ENCODE data around the gene PUS7L.
"Not testable (repeated sequence)": the region's sequence is repeated elsewhere in the genome, so short reads cannot be mapped to it uniquely, and the experiment has no call there.

The PUS7L gene

GRCh38 chr12:43730283-43730682, 28.3 kb downstream of the PUS7L start:
- DNase-seq (ENCODE audit: extremely low read depth, insufficient read length), result no peak
- TF ChIP-seq CTCF (IDR thresholded peaks at IDR 0.05; ENCODE audit: insufficient read depth, low read length, poor library complexity, severe bottlenecking), result no peak
- Histone ChIP-seq H3K36me3 (ENCODE audit: control insufficient read depth, insufficient read depth, low read length) (no peaks in the 10 kb centered on the region; the same call in 1 of the 2 replicates), H3K4me3 (replicated peaks; ENCODE audit: low read depth, low read length) (no peak overlapping the region), H3K27me3 (replicated peaks; ENCODE audit: control insufficient read depth, insufficient read depth, low read length) (no peaks in the 10 kb centered on the region)

GRCh38 chr12:43728698-43729097, 29.9 kb downstream of the PUS7L start:
- Histone ChIP-seq H3K27me3 (replicated peaks; ENCODE audit: control insufficient read depth, insufficient read depth, low read length) (no peaks in the 10 kb centered on the region), H3K36me3 (ENCODE audit: control insufficient read depth, insufficient read depth, low read length) (no peaks in the 10 kb centered on the region; the same call in 1 of the 2 replicates), H3K4me3 (replicated peaks; ENCODE audit: low read depth, low read length) (no peak overlapping the region)
- DNase-seq (ENCODE audit: extremely low read depth, insufficient read length), result no peak
- no peak for TF ChIP-seq CTCF (IDR thresholded peaks at IDR 0.05; ENCODE audit: insufficient read depth, low read length, poor library complexity, severe bottlenecking)

GRCh38 chr12:43728117-43728516, 30.5 kb downstream of the PUS7L start:
- H3K36me3 ChIP-seq (ENCODE audit: control insufficient read depth, insufficient read depth, low read length), result no peaks in the 10 kb centered on the region; the same call in 1 of the 2 replicates
- no peak for TF ChIP-seq CTCF (IDR thresholded peaks at IDR 0.05; ENCODE audit: insufficient read depth, low read length, poor library complexity, severe bottlenecking)
- no peak for DNase-seq (ENCODE audit: extremely low read depth, insufficient read length)

GRCh38 chr12:43723134-43723533, 35.5 kb downstream of the PUS7L start:
- TF ChIP-seq CTCF (IDR thresholded peaks at IDR 0.05; ENCODE audit: insufficient read depth, low read length, poor library complexity, severe bottlenecking), result no peak
- H3K4me3 ChIP-seq (replicated peaks; ENCODE audit: low read depth, low read length), result no peak overlapping the region
- no peaks in the 10 kb centered on the region for H3K36me3 ChIP-seq (ENCODE audit: control insufficient read depth, insufficient read depth, low read length)
- DNase-seq (ENCODE audit: extremely low read depth, insufficient read length), result no peak
- no peaks in the 10 kb centered on the region for H3K27me3 ChIP-seq (replicated peaks; ENCODE audit: control insufficient read depth, insufficient read depth, low read length)

More at GRCh38 chr12:43728117-43728516, 30.5 kb downstream of the PUS7L start:
- Histone ChIP-seq H3K4me3 (replicated peaks; ENCODE audit: low read depth, low read length) (no peak overlapping the region), H3K27me3 (replicated peaks; ENCODE audit: control insufficient read depth, insufficient read depth, low read length) (no peaks in the 10 kb centered on the region)

GRCh38 chr12:43722621-43723020, 36.0 kb downstream of the PUS7L start:
- Histone ChIP-seq H3K36me3 (ENCODE audit: control insufficient read depth, insufficient read depth, low read length) (no peaks in the 10 kb centered on the region), H3K4me3 (replicated peaks; ENCODE audit: low read depth, low read length) (no peak overlapping the region), H3K27me3 (replicated peaks; ENCODE audit: control insufficient read depth, insufficient read depth, low read length) (no peaks in the 10 kb centered on the region)
- no peak for DNase-seq (ENCODE audit: extremely low read depth, insufficient read length)
- no peak for TF ChIP-seq CTCF (IDR thresholded peaks at IDR 0.05; ENCODE audit: insufficient read depth, low read length, poor library complexity, severe bottlenecking)

- H3K27me3 ChIP-seq (replicated peaks; ENCODE audit: control insufficient read depth, insufficient read depth, low read length), result no peaks in the 10 kb centered on the region
- no peak for TF ChIP-seq CTCF (IDR thresholded peaks at IDR 0.05; ENCODE audit: insufficient read depth, low read length, poor library complexity, severe bottlenecking)
- H3K4me3 ChIP-seq (replicated peaks; ENCODE audit: low read depth, low read length), result no peak overlapping the region
- no peaks in the 10 kb centered on the region for H3K36me3 ChIP-seq (ENCODE audit: control insufficient read depth, insufficient read depth, low read length)
- no peak for DNase-seq (ENCODE audit: extremely low read depth, insufficient read length)
These were observed 47.2 kb downstream of the PUS7L start for GRCh38 chr12:43711348-43711747.

- not testable (repeated sequence) for H3K27me3 ChIP-seq (replicated peaks; ENCODE audit: control insufficient read depth, insufficient read depth, low read length); H3K4me3 ChIP-seq (replicated peaks; ENCODE audit: low read depth, low read length); DNase-seq (ENCODE audit: extremely low read depth, insufficient read length); H3K36me3 ChIP-seq (ENCODE audit: control insufficient read depth, insufficient read depth, low read length)
These were observed 54.8 kb downstream of the PUS7L start for GRCh38 chr12:43703772-43704171.

GRCh38 chr12:43701194-43701593, 57.4 kb downstream of the PUS7L start:
- H3K4me3 ChIP-seq (replicated peaks; ENCODE audit: low read depth, low read length); H3K36me3 ChIP-seq (ENCODE audit: control insufficient read depth, insufficient read depth, low read length); H3K27me3 ChIP-seq (replicated peaks; ENCODE audit: control insufficient read depth, insufficient read depth, low read length); DNase-seq (ENCODE audit: extremely low read depth, insufficient read length): not testable (repeated sequence)
